A673 (cell line): ENCODE measurements around the gene NEK7.

ENCODE experiments used
- EZH2 ChIP-seq: fragments of 200-600 bp; sonication (generic); IDR thresholded peaks from 2 replicates; pipeline ENCODE4 v1.6.1; 2017; ENCODE audit warnings: borderline replicate concordance, low read depth, mild to moderate bottlenecking, mixed read lengths, antibody characterized with exemption, low read length; ENCODE audit not compliant: poor library complexity, severe bottlenecking
- TF ChIP-seq, protein P1 (sequence below): fragments of 300-800, 200-600 bp; sonication (generic); conservative IDR thresholded peaks from 2 replicates; pipeline ENCODE4 v1.5.1; 2017; ENCODE audit warnings: low read depth, mild to moderate bottlenecking, antibody characterized with exemption, low read length, moderate library complexity, mixed read lengths

DNA sequence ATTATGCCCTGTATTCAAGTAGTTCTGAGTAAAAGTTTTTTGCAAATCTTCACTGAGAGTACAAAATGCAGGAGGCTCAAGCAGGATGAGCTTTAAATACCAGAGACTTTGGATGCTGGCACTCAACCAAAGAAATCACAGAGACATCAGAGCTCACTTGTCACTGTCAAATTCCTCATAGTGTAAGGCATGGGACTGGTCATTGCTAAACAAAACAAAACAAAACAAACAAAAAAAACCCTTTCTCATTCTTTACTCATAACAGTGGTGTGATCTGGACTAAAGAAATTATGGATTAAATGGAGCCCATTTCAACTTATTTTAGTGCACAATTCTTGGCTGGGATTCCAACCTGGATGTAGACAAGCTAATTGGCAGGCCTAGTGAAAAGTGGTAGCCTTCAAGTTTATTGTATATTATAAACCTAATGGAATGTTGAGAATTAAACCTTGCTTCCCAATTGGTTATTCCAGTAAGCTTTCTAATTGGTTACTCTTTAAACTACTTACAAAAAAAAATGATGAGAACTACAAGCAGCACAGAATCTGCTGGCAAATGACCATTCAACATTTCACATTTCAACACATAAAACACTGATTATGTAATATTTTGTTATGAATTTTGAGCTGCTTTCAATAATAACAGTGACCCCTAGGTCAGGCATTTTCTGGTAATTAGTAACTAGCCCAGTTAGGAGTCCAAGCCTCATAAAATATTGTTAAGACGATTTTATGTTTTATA lies 30.6 kb upstream of the NEK7 start:
- TF ChIP-seq, protein P1, sequence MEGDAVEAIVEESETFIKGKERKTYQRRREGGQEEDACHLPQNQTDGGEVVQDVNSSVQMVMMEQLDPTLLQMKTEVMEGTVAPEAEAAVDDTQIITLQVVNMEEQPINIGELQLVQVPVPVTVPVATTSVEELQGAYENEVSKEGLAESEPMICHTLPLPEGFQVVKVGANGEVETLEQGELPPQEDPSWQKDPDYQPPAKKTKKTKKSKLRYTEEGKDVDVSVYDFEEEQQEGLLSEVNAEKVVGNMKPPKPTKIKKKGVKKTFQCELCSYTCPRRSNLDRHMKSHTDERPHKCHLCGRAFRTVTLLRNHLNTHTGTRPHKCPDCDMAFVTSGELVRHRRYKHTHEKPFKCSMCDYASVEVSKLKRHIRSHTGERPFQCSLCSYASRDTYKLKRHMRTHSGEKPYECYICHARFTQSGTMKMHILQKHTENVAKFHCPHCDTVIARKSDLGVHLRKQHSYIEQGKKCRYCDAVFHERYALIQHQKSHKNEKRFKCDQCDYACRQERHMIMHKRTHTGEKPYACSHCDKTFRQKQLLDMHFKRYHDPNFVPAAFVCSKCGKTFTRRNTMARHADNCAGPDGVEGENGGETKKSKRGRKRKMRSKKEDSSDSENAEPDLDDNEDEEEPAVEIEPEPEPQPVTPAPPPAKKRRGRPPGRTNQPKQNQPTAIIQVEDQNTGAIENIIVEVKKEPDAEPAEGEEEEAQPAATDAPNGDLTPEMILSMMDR: no peak
- TF ChIP-seq EZH2: no peak
